ENCODE data around the gene PDE6B.

DNA sequence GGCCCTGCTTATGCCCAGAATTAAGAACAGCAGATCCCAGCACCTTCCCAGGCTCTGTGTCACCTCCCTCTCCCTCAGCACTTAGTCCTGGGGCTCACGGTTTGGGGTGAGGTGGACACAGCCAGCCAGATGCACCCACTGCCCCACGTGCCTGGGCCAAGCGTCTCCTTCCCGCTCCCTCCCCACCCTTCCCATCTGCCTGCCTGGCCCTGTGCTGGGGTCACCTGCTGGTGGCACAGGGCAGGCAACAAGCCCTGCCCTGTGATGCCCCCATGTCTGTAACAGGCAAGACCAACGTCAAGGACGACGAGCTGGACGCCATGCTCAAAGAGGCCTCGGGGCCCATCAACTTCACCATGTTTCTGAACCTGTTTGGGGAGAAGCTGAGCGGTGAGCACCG, 54.3 kb downstream of the PDE6B start:
- TF ChIP-seq, protein P1, sequence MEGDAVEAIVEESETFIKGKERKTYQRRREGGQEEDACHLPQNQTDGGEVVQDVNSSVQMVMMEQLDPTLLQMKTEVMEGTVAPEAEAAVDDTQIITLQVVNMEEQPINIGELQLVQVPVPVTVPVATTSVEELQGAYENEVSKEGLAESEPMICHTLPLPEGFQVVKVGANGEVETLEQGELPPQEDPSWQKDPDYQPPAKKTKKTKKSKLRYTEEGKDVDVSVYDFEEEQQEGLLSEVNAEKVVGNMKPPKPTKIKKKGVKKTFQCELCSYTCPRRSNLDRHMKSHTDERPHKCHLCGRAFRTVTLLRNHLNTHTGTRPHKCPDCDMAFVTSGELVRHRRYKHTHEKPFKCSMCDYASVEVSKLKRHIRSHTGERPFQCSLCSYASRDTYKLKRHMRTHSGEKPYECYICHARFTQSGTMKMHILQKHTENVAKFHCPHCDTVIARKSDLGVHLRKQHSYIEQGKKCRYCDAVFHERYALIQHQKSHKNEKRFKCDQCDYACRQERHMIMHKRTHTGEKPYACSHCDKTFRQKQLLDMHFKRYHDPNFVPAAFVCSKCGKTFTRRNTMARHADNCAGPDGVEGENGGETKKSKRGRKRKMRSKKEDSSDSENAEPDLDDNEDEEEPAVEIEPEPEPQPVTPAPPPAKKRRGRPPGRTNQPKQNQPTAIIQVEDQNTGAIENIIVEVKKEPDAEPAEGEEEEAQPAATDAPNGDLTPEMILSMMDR (IDR thresholded peaks at IDR 0.05): no peak
- TF ChIP-seq POLR2A (IDR thresholded peaks at IDR 0.05; ENCODE audit: low read depth) (no peak), EP300 (IDR thresholded peaks at IDR 0.05) (no peak), POLR2AphosphoS5 (IDR thresholded peaks at IDR 0.05) (no peak)

All from esophagus muscularis mucosa (tissue), 4 donors.